ENCODE data around the gene CRYGS. TPM values are rescaled to one million over a fixed set of nuclear protein-coding genes. Genes with fewer than 3 reads are reported as not detected.

Gene CRYGS
- total RNA-seq, 4 donors from 2014 or later: 0.39 to 3.1 (median 3.1) TPM; not detected in 1

GRCh38 chr3:186520957-186521842 lies 23.0 kb downstream of the CRYGS start:
- peaks cover 0 to 8% (median 0%) of the 10 kb centered on the region in 3 donors for H3K9me3 ChIP-seq
- no peak for TF ChIP-seq EP300 (IDR thresholded peaks at IDR 0.05)
- TF ChIP-seq POLR2AphosphoS5 (IDR thresholded peaks at IDR 0.05): no peak
- TF ChIP-seq, protein P1, sequence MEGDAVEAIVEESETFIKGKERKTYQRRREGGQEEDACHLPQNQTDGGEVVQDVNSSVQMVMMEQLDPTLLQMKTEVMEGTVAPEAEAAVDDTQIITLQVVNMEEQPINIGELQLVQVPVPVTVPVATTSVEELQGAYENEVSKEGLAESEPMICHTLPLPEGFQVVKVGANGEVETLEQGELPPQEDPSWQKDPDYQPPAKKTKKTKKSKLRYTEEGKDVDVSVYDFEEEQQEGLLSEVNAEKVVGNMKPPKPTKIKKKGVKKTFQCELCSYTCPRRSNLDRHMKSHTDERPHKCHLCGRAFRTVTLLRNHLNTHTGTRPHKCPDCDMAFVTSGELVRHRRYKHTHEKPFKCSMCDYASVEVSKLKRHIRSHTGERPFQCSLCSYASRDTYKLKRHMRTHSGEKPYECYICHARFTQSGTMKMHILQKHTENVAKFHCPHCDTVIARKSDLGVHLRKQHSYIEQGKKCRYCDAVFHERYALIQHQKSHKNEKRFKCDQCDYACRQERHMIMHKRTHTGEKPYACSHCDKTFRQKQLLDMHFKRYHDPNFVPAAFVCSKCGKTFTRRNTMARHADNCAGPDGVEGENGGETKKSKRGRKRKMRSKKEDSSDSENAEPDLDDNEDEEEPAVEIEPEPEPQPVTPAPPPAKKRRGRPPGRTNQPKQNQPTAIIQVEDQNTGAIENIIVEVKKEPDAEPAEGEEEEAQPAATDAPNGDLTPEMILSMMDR (IDR thresholded peaks at IDR 0.05): no peak
- TF ChIP-seq POLR2A (IDR thresholded peaks at IDR 0.05): no peak
- WGBS, 2 donors (ENCODE audit: low coverage in 1 of 2): 62 to 100% methylated on average over 1 to 7 of the region's 10 CpGs
- no peak for ATAC-seq
- no peaks in the 10 kb centered on the region for H3K27me3 ChIP-seq
- H3K36me3 ChIP-seq: no peaks in the 10 kb centered on the region
- H3K4me3 ChIP-seq: no peak overlapping the region
- H3K4me1 ChIP-seq: no peaks in the 10 kb centered on the region
- H3K27ac ChIP-seq: no peak overlapping the region

- Histone ChIP-seq H3K4me3 (no peak overlapping the region), H3K27me3 (no peaks in the 10 kb centered on the region), H3K27ac (no peak overlapping the region), H3K4me1 (no peaks in the 10 kb centered on the region), H3K9me3 (peaks cover 0 to 8% (median 0%) of the 10 kb centered on the region in 3 donors), H3K36me3 (no peaks in the 10 kb centered on the region)
- no peak for ATAC-seq
- no peak for TF ChIP-seq POLR2A (IDR thresholded peaks at IDR 0.05)
- no peak for TF ChIP-seq EP300 (IDR thresholded peaks at IDR 0.05)
- TF ChIP-seq, protein P1 (IDR thresholded peaks at IDR 0.05): no peak
- TF ChIP-seq POLR2AphosphoS5 (IDR thresholded peaks at IDR 0.05): no peak
- 67 to 80% methylated on average over 4 to 5 of the region's 5 CpGs for WGBS, 2 donors (ENCODE audit: low coverage in 1 of 2)
Measured at GRCh38 chr3:186520431-186520830, 23.7 kb downstream of the CRYGS start.

DNA sequence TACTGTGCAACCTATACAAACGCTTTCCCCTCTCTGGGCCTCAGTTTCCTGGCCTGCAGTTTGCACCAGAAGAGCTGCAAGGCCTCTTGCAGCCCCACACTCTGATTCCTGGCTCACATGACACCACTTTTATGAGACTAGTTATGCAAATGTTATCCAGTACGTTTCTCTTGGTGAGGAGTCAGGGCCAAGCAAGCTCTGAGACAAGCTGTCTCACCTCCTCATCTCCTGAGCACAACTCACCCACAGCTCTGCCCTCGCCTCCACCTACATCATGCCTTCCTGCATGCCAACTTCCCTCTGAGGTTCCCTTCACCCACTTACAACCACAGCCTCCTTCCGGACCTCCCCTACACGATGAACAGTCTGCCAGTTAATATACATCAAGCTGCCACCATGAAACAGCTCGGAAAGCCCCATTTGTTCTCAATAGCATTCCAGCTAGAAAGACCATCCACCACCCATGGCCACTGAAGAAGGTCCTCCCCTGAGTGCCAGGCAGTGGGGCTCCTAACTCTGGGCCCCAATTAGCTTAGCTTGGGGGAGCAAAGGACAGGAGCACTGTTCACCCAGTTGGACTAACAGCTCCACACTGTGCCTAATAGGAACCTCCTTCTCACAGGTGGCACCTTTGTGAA lies 25.0 kb downstream of the CRYGS start:
- WGBS, 2 donors (ENCODE audit: low coverage in 1 of 2): 59 to 68% methylated on average over 5 to 6 of the region's 6 CpGs
- Histone ChIP-seq H3K9me3 (peaks cover 0 to 8% (median 0%) of the 10 kb centered on the region in 3 donors), H3K27me3 (no peaks in the 10 kb centered on the region), H3K4me3 (no peak overlapping the region), H3K4me1 (no peaks in the 10 kb centered on the region), H3K27ac (no peak overlapping the region), H3K36me3 (no peaks in the 10 kb centered on the region)
- ATAC-seq: no peak
- TF ChIP-seq, protein P1 (IDR thresholded peaks at IDR 0.05): no peak
- TF ChIP-seq EP300 (IDR thresholded peaks at IDR 0.05) (no peak), POLR2A (IDR thresholded peaks at IDR 0.05) (no peak), POLR2AphosphoS5 (IDR thresholded peaks at IDR 0.05) (no peak)

DNA sequence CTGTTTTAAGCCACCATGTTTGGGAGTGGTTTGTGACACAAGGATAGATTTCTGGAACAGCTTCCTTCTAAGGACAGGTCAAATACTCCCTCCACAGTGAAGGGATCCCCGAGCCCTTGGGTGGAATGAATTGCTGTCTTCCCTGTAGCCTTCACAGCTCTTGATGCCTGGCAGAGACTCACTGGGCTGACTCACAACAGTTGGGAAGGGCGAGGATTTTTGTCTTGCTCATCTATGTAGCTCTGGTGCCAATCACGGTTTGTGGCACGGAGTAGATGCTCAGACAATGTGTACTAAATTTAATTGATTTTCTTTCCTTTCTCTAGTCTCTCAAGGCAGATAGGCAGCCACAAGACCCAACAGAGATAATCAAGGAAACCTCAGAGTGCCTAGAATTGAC lies 27.0 kb downstream of the CRYGS start:
- Histone ChIP-seq H3K4me3 (no peak overlapping the region), H3K4me1 (no peaks in the 10 kb centered on the region), H3K36me3 (no peaks in the 10 kb centered on the region), H3K27ac (no peak overlapping the region), H3K9me3 (peaks cover 0 to 8% (median 0%) of the 10 kb centered on the region in 3 donors), H3K27me3 (no peaks in the 10 kb centered on the region)
- no peak for ATAC-seq
- WGBS, 2 donors (ENCODE audit: low coverage in 1 of 2): 54 to 92% methylated on average over 2 of the region's 4 CpGs
- TF ChIP-seq, protein P1 (IDR thresholded peaks at IDR 0.05): no peak
- TF ChIP-seq POLR2AphosphoS5 (IDR thresholded peaks at IDR 0.05) (no peak), EP300 (IDR thresholded peaks at IDR 0.05) (no peak), POLR2A (IDR thresholded peaks at IDR 0.05) (no peak)

Data from gastroesophageal sphincter (tissue), 4 donors.